Suprapubic skin (tissue), 4 donors: ENCODE data around the gene IFT27.

ENCODE experiments used
- POLR2A ChIP-seq, 2 donors: fragments of 450-650 bp; IDR thresholded peaks; one replicate each; pipeline ENCODE4 v1.6.1; 2017; ENCODE audit warnings: antibody characterized with exemption in 2 of 2, mild to moderate bottlenecking in 2 of 2, moderate library complexity in 2 of 2
- POLR2AphosphoS5 ChIP-seq, 3 donors: sonication (generic); formaldehyde crosslinking; IDR thresholded peaks; one replicate each; pipeline ENCODE4 v1.6.1; 2017; ENCODE audit warnings: antibody characterized with exemption in 3 of 3
- TF ChIP-seq, protein P1 (sequence below), 2 donors: fragments of 200-600 bp in 1 of 2; fragments of 450-650 bp in 1 of 2; sonication (generic) in 1 of 2; IDR thresholded peaks; one replicate each; pipeline ENCODE4 v1.5.1; 2016 to 2019; ENCODE audit warnings: antibody characterized with exemption in 2 of 2, mild to moderate bottlenecking in 1 of 2, moderate library complexity in 1 of 2

DNA sequence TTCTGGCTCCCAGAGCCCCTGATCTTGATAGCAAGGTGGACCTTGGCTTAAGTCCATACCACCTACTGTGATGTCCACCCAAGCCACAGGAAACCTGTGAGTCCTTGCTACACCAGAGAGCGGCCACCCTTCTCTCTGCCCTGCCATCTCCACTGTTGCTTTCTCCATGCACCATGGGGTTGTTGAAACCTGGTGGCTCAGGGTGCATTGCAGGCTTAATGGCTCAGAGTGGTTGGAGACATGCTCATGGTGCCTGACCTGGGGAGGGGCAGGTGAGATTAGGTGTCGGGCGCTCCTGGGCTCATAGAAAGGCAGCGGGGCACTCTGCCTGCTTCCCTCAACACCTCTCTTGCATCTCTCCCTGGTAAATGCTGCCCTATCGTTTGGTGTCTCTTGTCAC, 47.4 kb downstream of the IFT27 start:
- TF ChIP-seq, protein P1, sequence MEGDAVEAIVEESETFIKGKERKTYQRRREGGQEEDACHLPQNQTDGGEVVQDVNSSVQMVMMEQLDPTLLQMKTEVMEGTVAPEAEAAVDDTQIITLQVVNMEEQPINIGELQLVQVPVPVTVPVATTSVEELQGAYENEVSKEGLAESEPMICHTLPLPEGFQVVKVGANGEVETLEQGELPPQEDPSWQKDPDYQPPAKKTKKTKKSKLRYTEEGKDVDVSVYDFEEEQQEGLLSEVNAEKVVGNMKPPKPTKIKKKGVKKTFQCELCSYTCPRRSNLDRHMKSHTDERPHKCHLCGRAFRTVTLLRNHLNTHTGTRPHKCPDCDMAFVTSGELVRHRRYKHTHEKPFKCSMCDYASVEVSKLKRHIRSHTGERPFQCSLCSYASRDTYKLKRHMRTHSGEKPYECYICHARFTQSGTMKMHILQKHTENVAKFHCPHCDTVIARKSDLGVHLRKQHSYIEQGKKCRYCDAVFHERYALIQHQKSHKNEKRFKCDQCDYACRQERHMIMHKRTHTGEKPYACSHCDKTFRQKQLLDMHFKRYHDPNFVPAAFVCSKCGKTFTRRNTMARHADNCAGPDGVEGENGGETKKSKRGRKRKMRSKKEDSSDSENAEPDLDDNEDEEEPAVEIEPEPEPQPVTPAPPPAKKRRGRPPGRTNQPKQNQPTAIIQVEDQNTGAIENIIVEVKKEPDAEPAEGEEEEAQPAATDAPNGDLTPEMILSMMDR (IDR thresholded peaks at IDR 0.05) = no peak
- TF ChIP-seq POLR2A (IDR thresholded peaks at IDR 0.05) (no peak), POLR2AphosphoS5 (IDR thresholded peaks at IDR 0.05) (no peak)
